Fibroblast of gingiva (primary cell): ENCODE data around the gene LBX2.
"Not testable (repeated sequence)": the region's sequence is repeated elsewhere in the genome, so short reads cannot be mapped to it uniquely, and the experiment has no call there.

ENCODE experiments used
- DNase-seq: peaks from one replicate; pipeline ENCODE4 v3.0.0-alpha.2; 2011; ENCODE audit warnings: low read depth

LBX2 gene

GRCh38 chr2:74482801-74483674 lies 16.4 kb downstream of the LBX2 start, which contains the start of the genes CCDC142 and TTC31:
TSS of gene CCDC142 (minus strand) at chr2:74482998. CDS start at chr2:74482837, 161 bp downstream.
TSS of gene TTC31 (plus strand) at chr2:74483081. CDS start at chr2:74483096, 15 bp downstream.
- DNase-seq = peak; percentile 93

DNA sequence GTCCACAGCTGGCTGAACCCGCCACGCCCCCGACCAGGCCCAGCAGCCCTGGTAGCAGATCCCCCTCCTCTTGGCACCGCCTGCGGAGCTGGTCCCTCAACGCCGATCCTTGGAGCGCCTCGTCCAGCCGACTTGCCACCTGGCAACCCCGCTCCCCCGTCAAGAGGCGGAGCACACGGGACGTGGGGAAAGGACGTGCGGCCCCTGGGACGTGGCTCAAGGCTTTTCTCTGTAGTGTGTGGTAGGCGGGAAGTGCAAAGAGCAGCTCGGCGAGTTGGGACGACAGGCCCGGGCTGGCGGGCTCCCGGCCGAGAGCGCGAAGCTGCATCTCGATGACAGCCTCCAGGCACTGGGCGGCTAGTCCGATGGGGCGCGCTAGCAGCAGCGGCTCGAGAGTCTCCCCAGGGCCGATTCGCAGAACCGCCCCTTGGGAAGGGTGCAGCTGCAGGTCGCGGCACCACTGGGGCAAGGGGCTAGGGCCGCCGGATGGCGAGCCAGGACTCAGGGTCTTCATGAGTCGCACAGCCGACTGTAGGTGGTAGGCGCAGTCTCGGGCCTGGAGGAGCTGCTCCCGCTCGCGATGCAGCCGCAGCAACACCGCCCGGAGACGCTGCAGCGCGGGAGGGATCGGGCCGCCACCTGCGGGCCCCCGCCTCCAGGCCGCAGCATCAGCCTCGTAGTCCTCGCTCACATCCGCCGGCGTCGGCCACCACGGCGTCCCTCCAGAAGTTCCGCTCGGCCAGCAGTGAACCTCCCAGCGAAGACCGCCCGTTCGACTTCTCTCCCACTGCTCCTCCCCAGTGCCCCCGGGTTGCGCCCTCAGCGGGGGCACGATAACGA lies 17.2 kb downstream of the LBX2 start:
- DNase-seq = no peak

GRCh38 chr2:74481431-74481830 lies 18.0 kb downstream of the LBX2 start:
- no peak for DNase-seq

- no peak for DNase-seq
Measured at GRCh38 chr2:74474899-74475298, 24.5 kb downstream of the LBX2 start.

DNA sequence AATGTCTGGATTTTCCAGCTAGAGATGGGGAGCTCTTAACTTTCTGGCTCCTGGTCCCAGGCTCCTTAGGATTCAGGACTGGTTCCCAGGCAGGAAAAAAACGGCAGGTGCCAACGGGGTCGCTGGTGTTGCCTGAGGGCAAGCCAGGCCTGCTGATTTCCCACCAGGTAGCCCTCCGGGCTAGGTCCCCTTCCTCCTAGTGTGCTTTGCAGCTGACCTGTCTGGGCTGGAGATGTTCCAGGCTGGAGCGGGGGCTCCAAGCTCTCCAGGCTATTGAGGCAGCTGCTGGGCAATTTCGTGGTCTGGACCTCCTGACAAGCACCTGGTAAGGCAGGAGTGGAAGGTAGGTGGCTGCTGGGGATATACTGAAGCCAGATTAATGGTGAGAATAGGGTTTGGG lies 24.9 kb downstream of the LBX2 start:
- DNase-seq = no peak

DNA sequence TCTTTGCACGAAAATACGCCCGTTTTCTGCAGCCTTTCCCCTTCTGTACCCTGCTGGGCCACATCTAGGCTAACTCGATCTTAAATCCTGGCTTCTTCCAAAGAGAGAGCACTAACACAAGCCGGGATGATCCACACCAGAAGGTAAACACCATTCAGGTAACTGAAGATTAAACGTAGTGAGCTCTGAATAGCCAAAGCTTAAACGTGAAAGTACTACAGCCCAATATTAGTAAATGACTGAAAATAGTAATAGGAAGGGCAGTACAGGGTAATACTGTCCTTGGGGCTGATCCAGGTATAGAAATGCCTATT lies 26.5 kb downstream of the LBX2 start:
- DNase-seq = no peak

DNA sequence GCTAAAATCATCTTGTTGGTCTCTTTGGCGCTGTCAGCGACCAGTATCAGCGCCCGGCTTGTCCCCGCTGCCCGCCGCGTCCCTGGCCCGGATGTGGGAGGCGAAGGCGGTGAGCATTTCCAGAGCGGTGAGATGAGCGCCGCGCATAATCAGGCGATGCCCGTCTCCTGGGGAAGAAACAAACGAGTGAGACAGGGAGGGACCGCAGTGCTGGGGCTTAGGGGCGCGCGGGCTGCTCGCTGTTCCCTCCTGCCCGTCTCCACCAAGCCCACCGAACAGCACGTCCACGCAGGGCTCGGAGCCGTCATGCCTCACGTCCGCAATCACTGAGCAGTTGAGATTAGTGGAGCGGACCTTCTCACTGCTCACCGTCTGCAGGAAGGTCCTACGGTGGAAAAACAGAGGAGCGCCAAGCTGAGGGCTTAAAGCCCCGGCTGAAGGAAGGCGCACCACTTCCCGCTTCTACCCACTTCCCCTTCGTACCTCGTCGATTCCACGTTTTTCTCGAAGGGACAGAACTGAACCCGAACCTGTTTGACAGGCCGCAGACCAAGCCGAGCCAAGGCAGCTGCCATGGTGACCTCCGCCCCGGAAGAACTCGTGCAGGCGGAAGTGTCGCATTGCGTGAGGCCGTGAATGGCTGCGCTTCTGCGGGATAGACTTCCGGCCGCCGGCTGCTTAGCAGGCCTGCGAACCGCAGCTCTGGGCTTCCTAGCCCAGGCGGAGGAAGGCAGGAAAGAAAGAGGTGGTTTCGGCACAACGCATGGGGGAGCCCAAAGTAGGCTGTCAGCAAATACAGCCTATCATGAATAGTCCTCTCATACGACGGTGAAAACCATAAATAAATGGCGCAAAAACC lies 27.1 kb downstream of the LBX2 start, which contains the start of gene MRPL53:
Gene MRPL53 (minus strand): TSS at position 595 of the 859 bp plus-strand sequence. CDS start 20 bp downstream, at position 575.
- peak; percentile 93 for DNase-seq

DNA sequence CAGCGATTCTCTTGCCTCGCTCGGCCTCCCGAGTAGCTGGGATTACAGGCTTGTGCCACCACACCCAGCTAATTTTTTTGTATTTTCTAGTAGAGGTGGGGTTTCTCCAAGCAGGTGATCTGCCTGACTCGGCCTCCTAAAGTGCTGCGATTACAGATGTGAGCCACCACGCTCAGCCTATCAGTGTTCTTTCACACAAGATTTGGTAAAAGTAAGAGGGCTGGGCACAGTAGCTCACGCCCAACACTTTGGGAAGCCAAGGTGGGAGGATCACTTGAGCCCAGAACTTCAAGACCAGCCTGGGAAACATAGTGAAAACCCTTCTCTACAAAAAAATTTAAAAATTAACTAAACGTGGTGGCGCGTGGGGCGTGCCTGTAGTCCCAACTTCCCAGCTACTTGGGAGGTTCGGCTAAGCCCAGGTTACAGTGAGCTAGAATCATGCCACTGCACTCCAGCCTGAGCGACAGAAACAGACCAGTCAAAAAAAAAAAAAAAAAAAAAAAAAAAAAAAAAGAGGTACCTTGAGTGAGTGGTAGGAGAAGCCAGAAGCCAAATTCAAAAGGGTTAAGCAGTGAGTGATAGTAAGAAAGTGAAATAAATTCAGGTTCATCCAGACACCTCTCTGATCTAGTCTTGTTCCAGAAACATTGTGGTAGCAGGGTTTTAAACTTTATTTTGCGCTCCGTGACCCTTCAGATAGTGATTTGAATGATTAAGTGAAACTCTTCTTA lies 27.9 kb downstream of the LBX2 start:
- DNase-seq = no peak

DNA sequence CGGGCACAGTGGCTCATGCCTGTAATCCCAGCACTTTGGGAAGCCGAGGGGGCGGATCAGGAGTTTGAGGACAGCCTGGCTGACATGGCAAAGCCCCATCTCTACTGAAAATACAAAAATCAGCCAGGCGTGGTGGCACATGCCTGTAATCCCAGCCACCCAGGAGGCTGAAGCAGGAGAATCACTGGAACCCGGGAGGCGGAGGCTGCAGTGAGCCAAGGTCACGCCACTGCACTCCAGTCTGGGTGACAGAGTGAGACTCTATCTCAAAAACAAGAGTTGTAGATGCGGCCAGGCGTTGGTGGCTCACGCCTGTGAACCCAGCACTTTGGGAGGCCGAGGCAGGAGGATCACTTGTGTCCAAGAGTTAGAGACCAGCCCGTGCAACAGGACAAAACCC lies 28.7 kb downstream of the LBX2 start:
- not testable (repeated sequence) for DNase-seq

DNA sequence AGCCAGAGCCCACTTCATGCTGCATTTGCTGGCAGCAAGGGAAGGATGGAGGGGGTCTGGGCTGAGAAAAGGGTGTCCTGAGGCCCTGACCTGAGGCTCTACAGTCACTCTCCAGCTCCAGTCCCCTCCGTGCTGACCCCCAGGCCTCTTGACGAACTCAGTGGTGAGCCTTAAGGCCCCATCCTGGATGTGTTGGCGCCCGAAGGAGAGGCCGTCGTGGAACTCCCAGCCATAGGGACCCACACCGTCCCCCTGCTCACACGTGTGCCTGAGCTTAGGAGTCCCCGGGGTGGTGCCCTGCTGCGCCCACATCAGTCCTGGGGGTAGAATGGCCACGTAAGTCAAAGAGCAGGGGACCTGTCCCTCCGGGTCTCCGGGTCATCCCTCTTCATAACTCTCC lies 35.0 kb downstream of the LBX2 start:
- no peak for DNase-seq

DNA sequence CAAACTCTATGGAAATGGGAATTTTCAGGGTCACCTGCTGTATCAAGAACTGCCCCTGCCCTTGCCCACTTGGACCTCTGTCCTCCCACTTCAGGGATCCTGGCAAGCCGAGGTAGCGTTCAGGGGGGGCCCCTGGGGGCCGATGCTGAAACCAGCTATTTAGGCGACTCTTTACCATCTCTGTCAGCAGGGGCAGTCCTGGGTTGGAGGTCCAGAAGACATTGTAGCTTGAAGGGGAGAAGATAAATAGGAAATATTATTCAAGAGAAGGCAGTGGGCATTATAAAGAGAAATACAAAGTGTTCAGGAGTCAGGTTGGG lies 36.7 kb downstream of the LBX2 start:
- DNase-seq = no peak

GRCh38 chr2:74462054-74462785 lies 37.2 kb downstream of the LBX2 start:
- DNase-seq = no peak

DNA sequence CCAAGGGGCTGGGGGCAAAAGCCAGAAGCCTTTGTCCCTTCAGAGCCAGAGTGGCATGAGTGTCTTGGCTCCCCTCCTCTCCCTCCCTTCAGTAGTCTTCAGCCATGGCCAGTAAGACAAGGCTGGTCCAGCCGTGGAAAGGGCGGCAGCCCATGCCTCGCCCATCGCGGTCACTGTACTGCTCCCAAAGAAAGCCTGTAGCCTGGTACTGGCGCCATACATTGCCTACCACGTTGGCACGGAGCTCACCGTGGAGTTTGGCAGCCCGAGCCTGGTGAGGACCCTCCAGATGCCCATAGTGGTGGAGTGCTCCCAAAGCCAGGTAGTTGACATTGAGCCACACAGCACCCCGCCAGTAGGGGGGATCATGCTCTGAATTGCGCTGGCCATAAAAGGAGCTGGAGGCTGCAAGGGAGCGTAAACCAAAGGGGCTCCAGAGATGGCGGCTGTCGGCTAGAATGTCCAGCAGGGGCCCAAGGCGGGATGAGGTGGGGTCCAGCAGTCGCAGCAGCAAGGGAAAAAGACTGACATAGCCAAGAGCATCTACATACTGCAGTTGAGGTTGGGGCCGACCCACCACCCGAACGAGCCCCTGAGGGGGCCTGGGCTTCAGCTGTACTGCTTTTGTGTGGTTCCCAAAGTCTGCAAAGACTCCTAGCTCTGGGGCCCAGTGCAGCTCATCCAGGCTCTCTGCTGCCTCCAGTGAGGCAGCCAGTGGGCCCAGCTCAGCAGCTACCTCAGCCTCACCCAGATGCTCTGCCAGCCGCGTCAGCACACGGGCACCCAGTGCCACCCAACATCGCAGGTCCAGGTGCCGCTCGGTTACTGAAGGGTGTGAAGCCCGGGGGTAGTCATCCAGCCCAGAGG lies 38.0 kb downstream of the LBX2 start:
- DNase-seq = no peak

GRCh38 chr2:74460187-74460586 lies 39.2 kb downstream of the LBX2 start:
- not testable (repeated sequence) for DNase-seq

DNA sequence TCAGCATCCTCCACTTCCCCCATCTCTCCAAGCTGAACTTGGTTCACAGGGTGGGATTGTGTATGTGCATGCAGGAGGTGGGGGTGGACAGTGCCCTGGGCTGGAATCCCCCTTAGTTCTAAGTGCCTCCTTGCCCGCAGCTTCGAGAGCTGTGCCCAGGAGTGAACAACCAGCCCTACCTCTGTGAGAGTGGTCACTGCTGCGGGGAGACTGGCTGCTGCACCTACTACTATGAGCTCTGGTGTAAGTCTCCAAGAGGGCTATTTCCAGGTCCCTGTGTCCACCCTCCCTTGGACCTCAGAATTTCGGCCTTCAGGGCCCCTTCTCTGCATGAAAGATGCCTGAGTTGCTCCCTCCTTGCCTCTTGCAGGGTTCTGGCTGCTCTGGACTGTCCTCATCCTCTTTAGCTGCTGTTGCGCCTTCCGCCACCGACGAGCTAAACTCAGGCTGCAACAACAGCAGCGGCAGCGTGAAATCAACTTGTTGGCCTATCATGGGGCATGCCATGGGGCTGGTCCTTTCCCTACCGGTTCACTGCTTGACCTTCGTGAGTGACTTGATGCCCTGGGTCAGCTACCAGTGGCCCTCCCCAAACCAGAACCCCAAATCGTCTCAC lies 39.8 kb downstream of the LBX2 start:
- not testable (repeated sequence) for DNase-seq

DNA sequence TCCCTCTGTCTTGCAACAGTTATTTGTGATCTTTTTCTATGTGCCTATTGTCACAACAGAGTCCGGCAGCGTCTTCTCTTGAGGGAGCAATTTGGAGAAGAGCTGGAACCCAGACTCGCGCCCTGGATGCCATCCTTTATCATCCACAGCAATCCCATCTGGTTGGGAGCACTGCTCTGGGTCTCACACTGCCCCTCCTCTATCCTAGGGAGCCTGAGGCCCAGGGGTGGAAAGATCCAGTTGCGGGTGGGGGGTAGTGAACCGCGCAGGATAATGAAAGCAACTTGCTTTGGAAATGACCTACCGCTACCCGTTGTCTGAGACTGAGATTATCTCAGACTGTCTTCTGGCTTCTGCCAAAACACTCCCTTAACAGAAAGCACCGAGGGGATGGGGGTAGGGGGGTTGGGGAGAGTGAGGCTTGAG lies 40.5 kb downstream of the LBX2 start:
- DNase-seq = no peak

DNA sequence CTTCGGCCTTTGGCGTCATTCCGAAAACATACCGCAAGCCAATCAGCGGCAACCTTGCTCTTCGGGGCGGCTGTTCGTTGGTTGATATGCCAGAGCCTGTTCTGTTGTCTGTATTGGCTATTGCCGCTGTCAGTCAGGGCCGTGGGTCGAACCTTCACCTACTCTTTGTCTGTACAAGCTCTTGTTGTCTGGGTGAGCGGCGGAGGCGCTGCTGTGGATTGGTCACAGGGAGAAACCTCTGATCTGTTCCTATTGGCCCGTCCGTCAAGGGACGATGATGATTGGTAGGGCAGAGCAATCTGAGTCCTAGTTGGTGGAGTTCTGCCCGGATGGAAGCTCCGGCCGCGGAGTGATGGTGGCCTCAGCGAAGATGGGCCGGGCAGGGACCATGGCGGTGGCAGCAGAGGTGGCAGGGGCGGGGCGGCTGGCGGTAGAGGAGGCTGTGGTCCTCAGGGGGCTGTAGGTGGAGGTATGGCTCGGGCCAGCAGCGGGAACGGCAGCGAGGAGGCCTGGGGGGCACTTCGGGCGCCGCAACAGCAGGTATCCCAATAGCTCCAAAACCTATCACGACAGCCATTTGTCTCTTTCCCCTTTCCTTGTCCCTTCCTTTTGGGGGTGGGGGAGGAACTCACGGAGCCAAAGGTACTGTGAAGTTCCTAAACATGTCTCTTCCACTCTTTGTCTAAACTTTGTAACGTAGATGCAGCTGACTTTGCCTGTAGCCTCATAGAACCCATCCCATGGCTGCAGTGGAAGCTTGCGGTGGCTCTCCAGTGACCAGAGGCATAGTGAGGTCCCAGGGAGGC lies 41.1 kb downstream of the LBX2 start, which contains the start of gene WBP1:
Gene WBP1 (plus strand): TSS at position 307 of the 806 bp plus-strand sequence. CDS start 165 bp downstream, at position 472.
- DNase-seq = peak; percentile 100

DNA sequence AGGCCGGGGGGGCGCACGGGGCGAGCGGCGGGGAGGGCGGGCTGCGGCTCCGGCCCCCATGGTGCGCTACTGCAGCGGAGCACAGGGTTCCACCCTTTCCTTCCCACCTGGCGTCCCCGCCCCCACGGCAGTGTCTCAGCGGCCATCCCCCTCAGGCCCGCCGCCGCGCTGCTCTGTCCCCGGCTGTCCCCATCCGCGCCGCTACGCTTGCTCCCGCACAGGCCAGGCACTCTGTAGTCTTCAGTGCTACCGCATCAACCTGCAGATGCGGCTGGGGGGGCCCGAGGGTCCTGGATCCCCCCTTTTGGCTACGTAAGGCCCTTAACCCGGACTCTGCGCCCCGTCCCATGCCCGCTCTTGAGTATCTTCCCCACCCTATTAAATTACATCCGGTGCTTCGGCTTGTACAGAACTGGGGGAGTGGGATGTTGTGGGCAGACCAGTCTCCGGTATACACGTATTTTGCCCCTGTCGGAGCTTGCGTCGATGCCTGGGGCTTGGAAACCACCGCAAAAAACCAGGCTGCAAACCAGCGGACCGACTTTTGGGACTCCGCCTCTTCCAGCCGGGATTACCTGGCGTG lies 41.8 kb downstream of the LBX2 start:
- DNase-seq = no peak
